H9 (cell line): ENCODE measurements around the gene ATG9B. TPM values are rescaled to one million over a fixed set of nuclear protein-coding genes. Genes with fewer than 3 reads are reported as not detected.
A peak's percentile ranks its signal among the peaks of the same experiment; 100 is the strongest.

Source experiments
- DNase-seq: peaks from one replicate; pipeline ENCODE4 v3.0.0-alpha.2; 2017
- H2AFZ ChIP-seq: one replicate; pipeline ENCODE4 v1.6.1; 2013; ENCODE audit warnings: mild to moderate bottlenecking, low read length, control low read depth, moderate library complexity
- H2AK5ac ChIP-seq: 2 replicates; pipeline ENCODE4 v1.6.1; 2013; ENCODE audit warnings: low read length, control low read depth, mixed read lengths; ENCODE audit not compliant: insufficient read length
- H2BK120ac ChIP-seq: one replicate; pipeline ENCODE4 v1.6.1; 2013; ENCODE audit warnings: low read depth, mild to moderate bottlenecking, low read length, control low read depth, inconsistent platforms; ENCODE audit not compliant: poor library complexity, severe bottlenecking
- H2BK12ac ChIP-seq: 2 replicates; pipeline ENCODE4 v1.6.1; 2013; ENCODE audit warnings: low read length, control low read depth, mixed read lengths, low read depth; ENCODE audit not compliant: insufficient read length
- H2BK15ac ChIP-seq: 2 replicates; pipeline ENCODE4 v1.6.1; 2013; ENCODE audit warnings: low read depth, low read length, control low read depth
- H2BK20ac ChIP-seq: one replicate; pipeline ENCODE4 v1.6.1; 2013; ENCODE audit warnings: low read depth, mild to moderate bottlenecking, low read length, control low read depth, inconsistent platforms; ENCODE audit not compliant: poor library complexity, severe bottlenecking
- H2BK5ac ChIP-seq: 2 replicates; pipeline ENCODE4 v1.6.1; 2013; ENCODE audit warnings: low read length, control low read depth, mixed read lengths; ENCODE audit not compliant: insufficient read length
- H3K14ac ChIP-seq: 2 replicates; pipeline ENCODE4 v1.6.1; 2013; ENCODE audit warnings: low read length, control low read depth; ENCODE audit not compliant: insufficient read depth
- H3K18ac ChIP-seq: 2 replicates; pipeline ENCODE4 v1.6.1; 2013; ENCODE audit warnings: low read depth, mild to moderate bottlenecking, mixed read lengths, low read length, control low read depth; ENCODE audit not compliant: insufficient read length
- H3K23ac ChIP-seq: 2 replicates; pipeline ENCODE4 v1.6.1; 2013; ENCODE audit warnings: low read length, control low read depth, mixed read lengths, low read depth; ENCODE audit not compliant: insufficient read length
- H3K23me2 ChIP-seq: 2 replicates; pipeline ENCODE4 v1.6.1; 2013; ENCODE audit warnings: low read depth, mild to moderate bottlenecking, mixed read lengths, low read length, control low read depth; ENCODE audit not compliant: insufficient read length, poor library complexity, severe bottlenecking
- H3K27ac ChIP-seq: 2 replicates; pipeline ENCODE4 v1.5.1; 2013; ENCODE audit warnings: low read length, control low read depth, mixed read lengths, low read depth; ENCODE audit not compliant: insufficient read length
- H3K27me3 ChIP-seq: 2 replicates; pipeline ENCODE4 v1.6.1; 2013; ENCODE audit warnings: low read length, control low read depth, inconsistent platforms; ENCODE audit not compliant: insufficient read depth
- H3K4ac ChIP-seq: 2 replicates; pipeline ENCODE4 v1.6.1; 2013; ENCODE audit warnings: low read depth, mild to moderate bottlenecking, control low read depth, inconsistent platforms, low read length, moderate library complexity
- H3K4me1 ChIP-seq: 2 replicates; pipeline ENCODE4 v1.6.1; 2013; ENCODE audit warnings: low read length, control low read depth, inconsistent platforms; ENCODE audit not compliant: insufficient read depth
- H3K4me2 ChIP-seq: 2 replicates; pipeline ENCODE4 v1.6.1; 2013; ENCODE audit warnings: low read length, control low read depth, mixed read lengths; ENCODE audit not compliant: insufficient read length, insufficient read depth
- H3K56ac ChIP-seq: 2 replicates; pipeline ENCODE4 v1.6.1; 2013; ENCODE audit warnings: low read depth, mild to moderate bottlenecking, mixed read lengths, low read length, control low read depth; ENCODE audit not compliant: insufficient read length
- H3K79me1 ChIP-seq: 2 replicates; pipeline ENCODE4 v1.6.1; 2013; ENCODE audit warnings: low read depth, mild to moderate bottlenecking, moderate library complexity, low read length, control low read depth, inconsistent platforms; ENCODE audit not compliant: insufficient read depth, poor library complexity, severe bottlenecking
- H3K79me2 ChIP-seq: 2 replicates; pipeline ENCODE4 v1.6.1; 2013; ENCODE audit warnings: low read length, control low read depth, inconsistent platforms; ENCODE audit not compliant: insufficient read depth
- H3K9ac ChIP-seq: 2 replicates; pipeline ENCODE4 v1.6.1; 2013; ENCODE audit warnings: low read length, control low read depth, mixed read lengths; ENCODE audit not compliant: insufficient read length; ENCODE audit errors: extremely low read depth
- H3K9me3 ChIP-seq: one replicate; pipeline ENCODE4 v1.6.1; 2013; ENCODE audit warnings: low read depth, low read length, inconsistent platforms; ENCODE audit not compliant: control insufficient read depth
- H3T11ph ChIP-seq: one replicate; pipeline ENCODE4 v1.6.1; 2013; ENCODE audit warnings: mild to moderate bottlenecking, low read length, control low read depth, inconsistent platforms
- H4K20me1 ChIP-seq: one replicate; pipeline ENCODE4 v1.6.1; 2013; ENCODE audit not compliant: control insufficient read depth, insufficient read length, insufficient read depth
- H4K5ac ChIP-seq: 2 replicates; pipeline ENCODE4 v1.6.1; 2013; ENCODE audit warnings: low read depth, mild to moderate bottlenecking, mixed read lengths, low read length, control low read depth; ENCODE audit not compliant: insufficient read length
- H4K8ac ChIP-seq: replicated peaks from 2 replicates; pipeline ENCODE4 v1.6.1; 2013; ENCODE audit warnings: low read length, control low read depth, mixed read lengths, low read depth; ENCODE audit not compliant: insufficient read length
- H4K91ac ChIP-seq: 2 replicates; pipeline ENCODE4 v1.6.1; 2013; ENCODE audit warnings: low read depth, mild to moderate bottlenecking, moderate library complexity, mixed read lengths, low read length, control low read depth; ENCODE audit not compliant: insufficient read length
- H3K27ac Mint-ChIP-seq, 3 experiments: 2 replicates in 2 of 3; 3 replicates in 1 of 3; pipeline ENCODE4 v1.8.0; 2020 to 2021; ENCODE audit warnings: mixed read lengths in 3 of 3, mild to moderate bottlenecking in 1 of 3, moderate library complexity in 1 of 3
- H3K27me3 Mint-ChIP-seq: 2 replicates; pipeline ENCODE4 v1.8.0; 2021; ENCODE audit warnings: low read depth, mild to moderate bottlenecking, moderate library complexity, mixed read lengths
- H3K36me3 Mint-ChIP-seq, 3 experiments: 2 replicates in 2 of 3; 3 replicates in 1 of 3; pipeline ENCODE4 v1.8.0; 2020 to 2021; ENCODE audit warnings: low read depth in 3 of 3, mixed read lengths in 3 of 3; ENCODE audit not compliant: insufficient read depth in 1 of 3
- H3K4me1 Mint-ChIP-seq, 2 experiments: 2 replicates each; pipeline ENCODE4 v1.8.0; 2020; ENCODE audit warnings: mixed read lengths in 2 of 2
- H3K4me3 Mint-ChIP-seq, 2 experiments: 2 replicates in 1 of 2; 3 replicates in 1 of 2; pipeline ENCODE4 v1.8.0; 2020 to 2021; ENCODE audit warnings: mild to moderate bottlenecking in 2 of 2, mixed read lengths in 2 of 2, moderate library complexity in 1 of 2
- H3K9me3 Mint-ChIP-seq, 2 experiments: 2 replicates in 1 of 2; 3 replicates in 1 of 2; pipeline ENCODE4 v1.8.0; 2020; ENCODE audit warnings: mild to moderate bottlenecking in 2 of 2, mixed read lengths in 2 of 2, moderate library complexity in 1 of 2
- CTCF ChIP-seq: fragments of 200-600 bp; sonication (generic); conservative IDR thresholded peaks from 3 replicates; pipeline ENCODE4 v1.8.0; 2021; ENCODE audit warnings: antibody characterized with exemption, mild to moderate bottlenecking
- WGBS: extraction: QIAGEN DNeasy Blood & Tissue Kit; methylation state at CpG from one replicate; pipeline ENCODE4 v1.1.7; 2013; ENCODE audit warnings: missing lambda C conversion rate, low lambda C conversion rate, mixed read lengths; ENCODE audit not compliant: insufficient read length; ENCODE audit errors: extremely low coverage; 5-methylcytosine and 5-hydroxymethylcytosine counted together
- total RNA-seq: library from RNA; stranded (reverse); gene quantifications from 2 replicates; pipeline ENCODE4 v1.2.1, GENCODE V29; 2021

Gene ATG9B
- total RNA-seq, 1 experiment from 2014 or later = 1.5 TPM

GRCh38 chr7:151048911-151049463, 24.7 kb upstream of the ATG9B start:
- 0 out of 7 replicates have a peak overlapping the region, but pooled peaks of 1 of the 3 experiments have one; percentile 18 for H3K27ac Mint-ChIP-seq
- Histone ChIP-seq H3K27me3 (peaks cover 6% of the 10 kb centered on the region; the same call in 1 of the 2 replicates), H3K79me2 (no peaks in the 10 kb centered on the region), H2AFZ (no peak overlapping the region), H3K4ac (no peak overlapping the region), H2AK5ac (no peak overlapping the region), H2BK12ac (no peak overlapping the region), H3K79me1 (no peaks in the 10 kb centered on the region), H2BK120ac (no peak overlapping the region), H4K20me1 (no peaks in the 10 kb centered on the region), H3K23ac (no peak overlapping the region), H3K27ac (no peak overlapping the region), H3K9me3 (no peaks in the 10 kb centered on the region), H3K23me2 (no peaks in the 10 kb centered on the region), H2BK5ac (no peak overlapping the region), H4K8ac (no peak overlapping the region), H3K56ac (no peak overlapping the region), H3K14ac (no peak overlapping the region), H3K18ac (no peak overlapping the region), H4K91ac (no peak overlapping the region), H3T11ph (no peak overlapping the region), H2BK20ac (no peak overlapping the region), H2BK15ac (no peak overlapping the region), H3K4me2 (no peak overlapping the region), H3K4me1 (no peaks in the 10 kb centered on the region), H3K9ac (no peak overlapping the region), H4K5ac (no peak overlapping the region)
- TF ChIP-seq CTCF = no peak
- WGBS = no CpG with 5 or more reads among the region's 38 CpGs
- H3K4me3 Mint-ChIP-seq = no peak overlapping the region
- no peak for DNase-seq
- no peaks in the 10 kb centered on the region for H3K9me3 Mint-ChIP-seq
- peaks cover 52% of the 10 kb centered on the region for H3K27me3 Mint-ChIP-seq
- peaks cover 0 to 3% (median 0%) of the 10 kb centered on the region in 3 experiments; a peak in 1 of 7 replicates for H3K36me3 Mint-ChIP-seq
- no peaks in the 10 kb centered on the region for H3K4me1 Mint-ChIP-seq
